SJCRH30 (cell line): ENCODE results near the gene PRKRIP1. TPM values are rescaled to one million over a fixed set of nuclear protein-coding genes. Genes with fewer than 3 reads are reported as not detected.
"Not testable (repeated sequence)": the region's sequence is repeated elsewhere in the genome, so short reads cannot be mapped to it uniquely, and the experiment has no call there.

Source experiments
- DNase-seq, 2 experiments: peaks; one replicate each; pipeline ENCODE4 v3.0.0-alpha.2; 2015 to 2020
- H3K27ac ChIP-seq: fragments of 250-450 bp; sonication (Bioruptor Pico); 2 replicates; pipeline ENCODE4 v1.5.1; 2020; ENCODE audit warnings: mild to moderate bottlenecking, moderate library complexity
- H3K27me3 ChIP-seq: fragments of 250-450 bp; sonication (Bioruptor Pico); 2 replicates; pipeline ENCODE4 v1.5.1; 2020; ENCODE audit warnings: mild to moderate bottlenecking, moderate library complexity
- H3K36me3 ChIP-seq: fragments of 250-450 bp; sonication (Bioruptor Pico); 2 replicates; pipeline ENCODE4 v1.5.1; 2020; ENCODE audit warnings: mild to moderate bottlenecking, moderate library complexity
- H3K4me1 ChIP-seq: fragments of 250-450 bp; sonication (Bioruptor Pico); 2 replicates; pipeline ENCODE4 v1.5.1; 2020; ENCODE audit warnings: mild to moderate bottlenecking, moderate library complexity
- H3K4me3 ChIP-seq: fragments of 250-450 bp; sonication (Bioruptor Pico); 2 replicates; pipeline ENCODE4 v1.5.1; 2020; ENCODE audit warnings: mild to moderate bottlenecking, moderate library complexity
- H3K9me3 ChIP-seq: fragments of 250-450 bp; sonication (Bioruptor Pico); replicated peaks from 2 replicates; pipeline ENCODE4 v1.5.1; 2020; ENCODE audit warnings: mild to moderate bottlenecking, moderate library complexity
- total RNA-seq: library from RNA; depleted of rRNA; stranded (reverse); fragments of >200 nt; shearing (Covaris generic); gene quantifications from 2 replicates; pipeline ENCODE4 v1.2.3, GENCODE V29; 2014; rRNA removed

The PRKRIP1 gene, protein sequence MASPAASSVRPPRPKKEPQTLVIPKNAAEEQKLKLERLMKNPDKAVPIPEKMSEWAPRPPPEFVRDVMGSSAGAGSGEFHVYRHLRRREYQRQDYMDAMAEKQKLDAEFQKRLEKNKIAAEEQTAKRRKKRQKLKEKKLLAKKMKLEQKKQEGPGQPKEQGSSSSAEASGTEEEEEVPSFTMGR
- total RNA-seq: 20.0 and 24.4 TPM in 2 replicates

DNA sequence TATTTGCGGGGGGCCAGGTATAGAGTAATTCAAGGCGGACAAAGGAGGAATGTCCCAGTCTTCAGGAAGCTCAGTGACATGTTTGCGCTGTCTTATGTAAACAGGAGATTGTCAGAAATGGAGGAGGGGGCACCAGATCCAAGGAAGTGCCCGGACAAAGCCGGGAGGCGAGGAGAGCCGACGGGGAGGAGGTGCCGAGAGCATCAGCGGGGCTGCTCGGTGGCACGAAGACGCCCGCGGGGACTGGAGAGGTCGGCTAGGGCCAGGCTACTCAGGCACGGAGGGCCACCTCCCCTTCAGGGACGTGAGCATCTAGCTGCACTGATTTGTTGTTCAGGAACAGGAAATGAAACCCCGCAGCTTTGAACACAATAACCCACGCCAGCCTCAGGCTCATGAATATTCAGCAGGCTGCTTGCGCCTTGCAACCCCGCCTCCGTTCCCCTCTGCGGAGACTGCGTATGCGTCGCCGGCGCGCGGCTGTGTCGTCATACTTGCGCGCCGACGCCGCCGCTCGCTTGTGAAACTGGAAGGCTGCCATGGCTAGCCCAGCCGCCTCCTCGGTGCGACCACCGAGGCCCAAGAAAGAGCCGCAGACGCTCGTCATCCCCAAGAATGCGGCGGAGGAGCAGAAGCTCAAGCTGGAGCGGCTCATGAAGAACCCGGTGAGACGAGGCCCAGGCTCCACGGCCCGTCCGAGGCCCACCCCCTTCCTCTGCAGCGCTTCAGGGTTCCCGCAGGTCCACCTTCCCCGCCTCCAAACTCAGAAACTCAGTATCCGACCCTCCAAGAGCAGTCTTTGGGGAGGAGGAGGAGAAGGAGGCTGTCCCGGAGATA lies at the start of gene PRKRIP1:
TSS of gene PRKRIP1 (plus strand) at position 491 of the 837 bp plus-strand sequence. CDS start at position 540, 49 bp downstream.
- peak; percentile 92 to 95 for DNase-seq
- Histone ChIP-seq H3K27ac (peak within 1 kb of the TSS; percentile 56), H3K9me3 (no peaks in the 10 kb centered on the region), H3K36me3 (peaks cover 41% of the 10 kb centered on the region), H3K4me1 (peaks cover 5% of the 10 kb centered on the region), H3K27me3 (no peaks in the 10 kb centered on the region), H3K4me3 (peak within 1 kb of the TSS; percentile 87)

DNA sequence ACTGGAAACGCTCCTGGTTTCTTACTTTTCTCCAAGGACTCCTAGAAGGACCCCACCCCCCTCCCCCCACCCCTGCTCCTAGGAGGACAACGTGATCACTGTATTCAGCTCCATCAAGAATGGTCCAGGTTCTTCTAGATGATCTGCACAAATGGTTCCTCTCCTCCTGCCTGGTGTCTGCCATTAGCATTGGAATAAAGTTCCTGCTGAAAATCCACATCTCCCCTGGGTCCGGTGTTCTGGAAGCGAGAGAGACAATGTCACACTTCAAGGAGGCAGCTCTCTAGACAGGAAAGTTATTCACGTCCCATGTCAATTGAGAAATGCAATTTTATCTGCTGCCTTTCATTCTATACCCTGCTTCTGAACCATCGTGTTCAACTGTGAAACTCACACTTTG lies 49.2 kb upstream of the PRKRIP1 start:
- not testable (repeated sequence) for H3K9me3 ChIP-seq, H3K4me1 ChIP-seq, H3K36me3 ChIP-seq, H3K27me3 ChIP-seq, H3K4me3 ChIP-seq, DNase-seq, H3K27ac ChIP-seq

DNA sequence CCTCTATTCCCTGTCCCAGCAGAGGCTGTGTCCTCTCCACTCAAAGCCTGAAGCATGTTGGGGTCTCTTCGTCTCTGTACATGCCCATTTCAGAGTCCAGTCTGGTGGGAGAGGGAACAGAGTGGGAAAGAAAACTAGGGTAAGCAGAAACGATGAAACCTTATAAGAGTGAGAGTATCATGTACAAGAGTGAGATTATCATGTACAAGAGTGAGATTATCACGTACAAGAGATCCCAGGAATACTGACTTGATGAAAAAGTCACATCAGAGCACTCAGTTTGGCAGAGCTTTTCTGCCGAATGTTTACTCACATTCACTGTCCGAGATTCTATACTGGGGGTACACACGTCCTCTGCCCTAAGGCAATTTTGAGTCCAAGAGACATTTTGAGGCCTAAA lies 39.8 kb upstream of the PRKRIP1 start, which contains the start of gene SPDYE6:
TSS of gene SPDYE6 (minus strand) at position 101 of the 400 bp plus-strand sequence. CDS start 421 bp downstream, outside the sequence.
- not testable (repeated sequence) for H3K4me1 ChIP-seq, H3K9me3 ChIP-seq, H3K27me3 ChIP-seq, H3K36me3 ChIP-seq, H3K27ac ChIP-seq, H3K4me3 ChIP-seq, DNase-seq

- not testable (repeated sequence) for H3K9me3 ChIP-seq, H3K36me3 ChIP-seq, H3K4me1 ChIP-seq, H3K27me3 ChIP-seq
- H3K27ac ChIP-seq: peak overlapping the region; percentile 38; the same call in 1 of the 2 replicates
- peak; percentile 99 for DNase-seq
- peak overlapping the region; percentile 98 for H3K4me3 ChIP-seq
These were observed 32.4 kb upstream of the PRKRIP1 start for GRCh38 chr7:102363549-102364393.

DNA sequence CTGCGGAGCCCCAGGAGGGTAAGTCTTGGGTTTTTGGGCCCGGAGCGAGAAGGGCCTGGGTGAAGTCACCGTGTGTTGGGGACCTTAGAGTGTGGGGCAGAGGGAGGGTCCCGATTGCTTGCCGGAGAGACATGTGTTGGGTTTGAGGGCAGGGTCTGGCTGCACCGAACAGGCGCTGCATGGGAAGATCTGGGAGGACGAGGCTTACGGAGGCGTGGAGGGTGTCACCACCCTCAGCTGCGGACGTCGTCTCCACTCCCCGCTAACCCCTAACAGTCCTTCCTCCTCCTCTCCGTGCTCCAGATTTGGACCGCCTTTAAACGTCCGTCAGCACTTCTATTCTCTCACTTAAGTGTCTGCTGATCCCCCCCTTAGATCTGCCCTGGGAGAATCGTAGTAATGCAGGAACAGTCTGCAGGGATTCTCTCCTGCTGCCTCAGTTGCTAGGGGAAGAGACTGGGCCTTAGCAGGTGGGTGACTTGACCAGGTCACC lies 31.7 kb upstream of the PRKRIP1 start:
- DNase-seq, H3K36me3 ChIP-seq, H3K4me1 ChIP-seq, H3K9me3 ChIP-seq, H3K27me3 ChIP-seq: not testable (repeated sequence)
- Histone ChIP-seq H3K27ac (peak overlapping the region; percentile 38; the same call in 1 of the 2 replicates), H3K4me3 (peak overlapping the region; percentile 98)

DNA sequence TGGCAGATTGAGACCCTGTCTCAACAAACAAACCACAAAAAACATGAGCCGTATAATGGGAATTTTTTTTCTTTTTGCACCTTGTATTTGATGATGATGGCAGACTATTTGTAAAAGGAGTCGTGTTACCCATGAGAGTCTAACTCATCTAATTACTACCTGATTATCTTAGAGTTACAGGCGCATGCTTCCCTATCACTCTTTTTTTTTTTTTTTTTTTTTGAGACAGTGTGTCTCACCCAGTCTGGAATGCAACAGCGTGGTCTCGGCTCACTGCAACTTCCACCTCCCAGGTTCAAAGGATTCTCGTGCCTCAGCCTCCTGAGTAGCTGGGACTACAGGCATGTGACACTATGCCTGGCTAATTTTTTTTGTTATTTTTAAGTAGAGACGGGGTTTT lies 30.8 kb upstream of the PRKRIP1 start:
- H3K9me3 ChIP-seq, H3K27ac ChIP-seq, H3K27me3 ChIP-seq, H3K4me1 ChIP-seq, H3K4me3 ChIP-seq, DNase-seq, H3K36me3 ChIP-seq: not testable (repeated sequence)

- not testable (repeated sequence) for H3K27ac ChIP-seq, H3K9me3 ChIP-seq, DNase-seq, H3K4me1 ChIP-seq, H3K27me3 ChIP-seq, H3K4me3 ChIP-seq
- H3K36me3 ChIP-seq: peaks cover 15% of the 10 kb centered on the region
These were observed 26.1 kb upstream of the PRKRIP1 start for GRCh38 chr7:102370038-102370437.

DNA sequence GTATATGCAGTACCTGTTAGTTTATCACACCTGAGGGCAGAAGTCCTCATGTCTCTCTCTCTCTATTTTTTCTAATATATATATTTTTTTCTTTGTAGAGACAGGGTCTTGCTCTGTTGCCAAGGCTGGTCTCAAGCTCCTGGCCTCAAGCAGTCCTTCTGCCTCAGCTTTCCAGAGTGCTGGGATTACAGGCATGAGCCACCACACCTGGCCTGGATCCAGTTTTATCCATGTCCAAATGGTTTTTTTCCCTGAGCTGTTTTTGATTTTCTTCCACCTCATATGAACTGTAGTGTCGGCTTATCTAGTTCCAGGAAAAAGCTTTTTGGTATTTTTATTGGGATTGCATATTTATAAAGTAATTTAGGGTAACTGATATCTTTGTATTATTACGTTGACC lies 23.4 kb upstream of the PRKRIP1 start:
- H3K36me3 ChIP-seq: peaks cover 23% of the 10 kb centered on the region
- not testable (repeated sequence) for H3K27ac ChIP-seq, H3K4me1 ChIP-seq, H3K9me3 ChIP-seq, H3K4me3 ChIP-seq, H3K27me3 ChIP-seq, DNase-seq

GRCh38 chr7:102376964-102377466 lies 19.1 kb upstream of the PRKRIP1 start:
- no peak for DNase-seq
- Histone ChIP-seq H3K27me3 (no peaks in the 10 kb centered on the region), H3K36me3 (peaks cover 24% of the 10 kb centered on the region), H3K9me3 (no peaks in the 10 kb centered on the region), H3K4me1 (no peaks in the 10 kb centered on the region), H3K27ac (no peak overlapping the region), H3K4me3 (no peak overlapping the region)

DNA sequence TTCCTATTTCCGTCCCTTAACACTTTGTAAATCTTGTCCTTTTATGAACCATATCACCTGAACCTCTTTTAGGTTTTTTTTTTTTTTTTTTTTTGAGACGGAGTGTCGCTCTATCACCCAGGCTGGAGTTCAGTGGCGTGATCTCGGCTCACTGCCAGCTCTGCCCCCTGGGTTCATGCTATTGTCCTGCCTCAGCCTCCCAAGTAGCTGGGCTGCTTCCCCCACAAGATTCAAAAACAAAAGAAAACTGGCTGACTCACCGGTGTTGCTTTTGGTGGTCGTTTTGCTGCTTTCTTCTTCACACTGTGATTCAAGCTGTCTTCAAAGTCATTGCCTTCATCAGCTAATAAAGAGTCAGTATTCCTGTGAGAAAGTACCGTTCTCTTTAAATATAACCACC lies 15.3 kb upstream of the PRKRIP1 start:
- DNase-seq, H3K27me3 ChIP-seq, H3K27ac ChIP-seq, H3K9me3 ChIP-seq, H3K4me3 ChIP-seq, H3K4me1 ChIP-seq: not testable (repeated sequence)
- peaks cover 23% of the 10 kb centered on the region for H3K36me3 ChIP-seq

DNA sequence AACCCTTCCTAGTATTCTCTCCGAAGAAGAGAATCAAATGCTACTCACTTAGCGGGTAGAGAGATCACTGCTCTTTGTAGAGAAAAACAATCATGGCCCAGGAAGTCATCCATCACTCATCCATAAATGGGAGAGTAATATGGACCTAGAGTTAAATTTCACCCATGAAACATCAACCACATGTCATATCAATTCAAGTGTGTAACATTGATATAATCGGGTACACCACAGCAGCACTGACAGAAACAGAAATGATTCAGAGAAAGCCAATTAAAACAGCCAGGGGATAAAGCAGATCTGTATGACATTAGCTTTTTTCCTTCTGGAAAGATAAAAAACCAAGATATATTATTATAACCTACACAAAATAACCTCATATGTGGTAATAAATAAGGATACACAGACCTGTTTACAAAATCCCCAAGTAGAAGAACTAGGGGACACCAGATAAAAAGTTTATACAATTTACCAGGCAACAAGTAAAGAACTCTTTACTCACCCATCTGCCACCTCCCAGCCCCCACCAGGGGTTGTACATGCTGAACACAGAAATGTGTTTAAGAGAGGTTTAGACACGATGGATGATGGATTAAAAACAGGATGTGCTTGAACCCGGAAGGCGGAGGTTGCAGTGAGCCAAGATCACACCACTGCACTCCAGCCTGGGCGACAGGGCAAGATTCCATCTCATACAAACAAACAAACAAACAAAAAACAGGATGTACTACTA lies 14.3 kb upstream of the PRKRIP1 start:
- H3K4me3 ChIP-seq, H3K27ac ChIP-seq, DNase-seq, H3K9me3 ChIP-seq, H3K27me3 ChIP-seq, H3K4me1 ChIP-seq: not testable (repeated sequence)
- H3K36me3 ChIP-seq: peaks cover 25% of the 10 kb centered on the region

DNA sequence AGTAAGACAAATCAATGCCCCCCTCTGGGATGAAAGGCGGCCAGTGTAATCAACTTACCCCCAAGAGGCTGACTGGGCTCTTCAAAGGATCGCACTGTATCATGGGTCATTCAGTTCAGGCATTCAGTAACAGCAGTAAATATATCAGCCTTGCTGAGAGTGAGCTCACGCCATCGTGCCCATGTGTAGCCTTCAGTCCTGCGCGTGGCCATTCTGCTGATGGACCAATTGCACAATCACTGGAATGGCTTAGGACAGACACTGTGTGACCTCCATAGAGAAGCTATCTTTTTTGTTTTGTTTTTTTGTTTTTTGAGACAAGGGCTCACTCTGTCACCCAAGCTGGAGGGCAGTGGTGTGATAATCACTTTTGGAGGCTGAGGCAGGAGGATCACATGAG lies 9.1 kb upstream of the PRKRIP1 start:
- Histone ChIP-seq H3K36me3 (peaks cover 22% of the 10 kb centered on the region), H3K4me1 (no peaks in the 10 kb centered on the region), H3K4me3 (no peak overlapping the region), H3K27me3 (no peaks in the 10 kb centered on the region), H3K27ac (no peak overlapping the region), H3K9me3 (no peaks in the 10 kb centered on the region)
- DNase-seq: no peak

DNA sequence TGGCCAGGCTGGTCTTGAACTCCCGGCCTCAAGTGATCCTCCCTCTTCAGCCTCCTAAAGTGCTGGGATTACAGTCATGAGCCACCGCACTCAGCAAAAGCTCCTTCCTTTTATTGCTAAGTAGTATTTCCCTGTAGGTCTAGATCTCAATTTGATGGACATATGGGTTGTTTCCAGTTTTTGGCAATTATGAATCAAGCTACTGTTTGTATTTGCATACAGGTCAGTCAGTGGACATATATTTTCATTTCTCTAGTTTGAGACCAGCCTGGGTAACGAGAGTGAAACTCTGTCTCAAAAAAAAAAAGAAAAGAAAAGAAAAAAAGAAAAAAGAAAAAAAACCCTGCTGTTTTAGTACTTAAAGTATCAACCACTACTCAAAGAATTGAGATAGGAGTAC lies 6.4 kb upstream of the PRKRIP1 start:
- Histone ChIP-seq H3K36me3 (peaks cover 32% of the 10 kb centered on the region), H3K27me3 (no peaks in the 10 kb centered on the region), H3K4me3 (no peak overlapping the region), H3K27ac (no peak overlapping the region), H3K4me1 (no peaks in the 10 kb centered on the region), H3K9me3 (no peaks in the 10 kb centered on the region)
- DNase-seq: no peak
